Measurements from ENCODE around the gene CORIN. TPM values are rescaled to one million over a fixed set of nuclear protein-coding genes. Genes with fewer than 3 reads are reported as not detected.

CORIN gene, protein sequence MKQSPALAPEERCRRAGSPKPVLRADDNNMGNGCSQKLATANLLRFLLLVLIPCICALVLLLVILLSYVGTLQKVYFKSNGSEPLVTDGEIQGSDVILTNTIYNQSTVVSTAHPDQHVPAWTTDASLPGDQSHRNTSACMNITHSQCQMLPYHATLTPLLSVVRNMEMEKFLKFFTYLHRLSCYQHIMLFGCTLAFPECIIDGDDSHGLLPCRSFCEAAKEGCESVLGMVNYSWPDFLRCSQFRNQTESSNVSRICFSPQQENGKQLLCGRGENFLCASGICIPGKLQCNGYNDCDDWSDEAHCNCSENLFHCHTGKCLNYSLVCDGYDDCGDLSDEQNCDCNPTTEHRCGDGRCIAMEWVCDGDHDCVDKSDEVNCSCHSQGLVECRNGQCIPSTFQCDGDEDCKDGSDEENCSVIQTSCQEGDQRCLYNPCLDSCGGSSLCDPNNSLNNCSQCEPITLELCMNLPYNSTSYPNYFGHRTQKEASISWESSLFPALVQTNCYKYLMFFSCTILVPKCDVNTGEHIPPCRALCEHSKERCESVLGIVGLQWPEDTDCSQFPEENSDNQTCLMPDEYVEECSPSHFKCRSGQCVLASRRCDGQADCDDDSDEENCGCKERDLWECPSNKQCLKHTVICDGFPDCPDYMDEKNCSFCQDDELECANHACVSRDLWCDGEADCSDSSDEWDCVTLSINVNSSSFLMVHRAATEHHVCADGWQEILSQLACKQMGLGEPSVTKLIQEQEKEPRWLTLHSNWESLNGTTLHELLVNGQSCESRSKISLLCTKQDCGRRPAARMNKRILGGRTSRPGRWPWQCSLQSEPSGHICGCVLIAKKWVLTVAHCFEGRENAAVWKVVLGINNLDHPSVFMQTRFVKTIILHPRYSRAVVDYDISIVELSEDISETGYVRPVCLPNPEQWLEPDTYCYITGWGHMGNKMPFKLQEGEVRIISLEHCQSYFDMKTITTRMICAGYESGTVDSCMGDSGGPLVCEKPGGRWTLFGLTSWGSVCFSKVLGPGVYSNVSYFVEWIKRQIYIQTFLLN
- 1.1 TPM for polyA plus RNA-seq (2013, experiment 1 of 2)
- 0.56 TPM for polyA plus RNA-seq (2013, experiment 2 of 2)

DNA sequence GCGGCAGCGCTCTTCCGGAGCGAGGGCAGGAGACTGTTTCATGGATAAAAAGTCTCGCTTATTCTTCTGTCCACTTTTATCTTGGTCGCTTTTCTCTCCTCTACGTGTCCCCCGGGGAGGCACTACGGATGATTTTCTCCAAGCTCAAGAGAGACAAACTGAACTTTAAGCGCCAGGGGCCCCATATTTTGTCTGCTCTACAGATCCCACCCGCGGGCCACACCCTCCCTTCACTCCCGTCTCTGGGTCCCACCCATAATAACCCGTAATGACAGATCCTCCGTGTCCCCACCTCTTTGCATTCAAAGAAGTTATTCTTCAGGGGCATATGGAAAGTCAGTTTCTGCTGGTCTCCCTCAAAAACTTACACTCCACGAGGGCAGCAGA lies at the start of gene CORIN:
Gene CORIN, minus strand, starts transcription at position 160 of the 387 bp plus-strand sequence. Its CDS starts 118 bp downstream, at position 42.
- WGBS, 2 experiments (ENCODE audit: insufficient coverage in 2 of 2): 9 to 13% methylated on average over 11 to 14 of the region's 16 CpGs
- Histone ChIP-seq H3K27ac (ENCODE audit: low read depth, low read length, severe bottlenecking) (no peak within 1 kb of the TSS), H3K36me3 (ENCODE audit: control insufficient read depth, insufficient read depth, low read length) (peaks cover 6% of the 10 kb centered on the region), H3K9me3 (ENCODE audit: control insufficient read depth, low read length) (no peaks in the 10 kb centered on the region), H3K4me3 (ENCODE audit: extremely low read depth, insufficient read depth, low read length, poor library complexity, severe bottlenecking) (peak within 1 kb of the TSS; percentile 49), H3K4me1 (ENCODE audit: control insufficient read depth, insufficient read depth, low read length, poor library complexity, severe bottlenecking) (peaks cover 8% of the 10 kb centered on the region)

GRCh38 chr4:47882228-47882627 lies 44.4 kb upstream of the CORIN start:
- Histone ChIP-seq H3K9me3 (ENCODE audit: control insufficient read depth, low read length) (no peaks in the 10 kb centered on the region), H3K36me3 (ENCODE audit: control insufficient read depth, insufficient read depth, low read length) (peaks cover 65% of the 10 kb centered on the region), H3K27ac (ENCODE audit: low read depth, low read length, severe bottlenecking) (no peak overlapping the region), H3K4me1 (ENCODE audit: control insufficient read depth, insufficient read depth, low read length, poor library complexity, severe bottlenecking) (no peaks in the 10 kb centered on the region), H3K4me3 (ENCODE audit: extremely low read depth, insufficient read depth, low read length, poor library complexity, severe bottlenecking) (no peak overlapping the region)
- WGBS, 2 experiments (ENCODE audit: insufficient coverage in 2 of 2): no CpG with 5 or more reads among the region's 3 CpGs

- H3K9me3 ChIP-seq (ENCODE audit: control insufficient read depth, low read length): no peaks in the 10 kb centered on the region
- peaks cover 67% of the 10 kb centered on the region for H3K36me3 ChIP-seq (ENCODE audit: control insufficient read depth, insufficient read depth, low read length)
- no peak overlapping the region for H3K4me3 ChIP-seq (ENCODE audit: extremely low read depth, insufficient read depth, low read length, poor library complexity, severe bottlenecking)
- H3K27ac ChIP-seq (ENCODE audit: low read depth, low read length, severe bottlenecking): no peak overlapping the region
- no peaks in the 10 kb centered on the region for H3K4me1 ChIP-seq (ENCODE audit: control insufficient read depth, insufficient read depth, low read length, poor library complexity, severe bottlenecking)
These were observed 41.6 kb upstream of the CORIN start for GRCh38 chr4:47879458-47879857.

- WGBS, 2 experiments (ENCODE audit: insufficient coverage in 2 of 2): 83% methylated on average over 1 of the region's 3 CpGs
These were observed 39.1 kb upstream of the CORIN start for GRCh38 chr4:47876784-47877546.

GRCh38 chr4:47876310-47876709 lies 38.4 kb upstream of the CORIN start:
- H3K4me1 ChIP-seq (ENCODE audit: control insufficient read depth, insufficient read depth, low read length, poor library complexity, severe bottlenecking): no peaks in the 10 kb centered on the region
- peaks cover 69% of the 10 kb centered on the region for H3K36me3 ChIP-seq (ENCODE audit: control insufficient read depth, insufficient read depth, low read length)
- H3K9me3 ChIP-seq (ENCODE audit: control insufficient read depth, low read length): peaks cover 9% of the 10 kb centered on the region
- H3K27ac ChIP-seq (ENCODE audit: low read depth, low read length, severe bottlenecking): no peak overlapping the region
- no peak overlapping the region for H3K4me3 ChIP-seq (ENCODE audit: extremely low read depth, insufficient read depth, low read length, poor library complexity, severe bottlenecking)

More at GRCh38 chr4:47876784-47877546, 39.1 kb upstream of the CORIN start:
- no peak overlapping the region for H3K4me3 ChIP-seq (ENCODE audit: extremely low read depth, insufficient read depth, low read length, poor library complexity, severe bottlenecking)
- H3K36me3 ChIP-seq (ENCODE audit: control insufficient read depth, insufficient read depth, low read length): peaks cover 71% of the 10 kb centered on the region
- no peaks in the 10 kb centered on the region for H3K4me1 ChIP-seq (ENCODE audit: control insufficient read depth, insufficient read depth, low read length, poor library complexity, severe bottlenecking)
- H3K27ac ChIP-seq (ENCODE audit: low read depth, low read length, severe bottlenecking): no peak overlapping the region
- peaks cover 9% of the 10 kb centered on the region for H3K9me3 ChIP-seq (ENCODE audit: control insufficient read depth, low read length)

GRCh38 chr4:47873877-47874541 lies 36.1 kb upstream of the CORIN start:
- no peaks in the 10 kb centered on the region for H3K4me1 ChIP-seq (ENCODE audit: control insufficient read depth, insufficient read depth, low read length, poor library complexity, severe bottlenecking)
- H3K36me3 ChIP-seq (ENCODE audit: control insufficient read depth, insufficient read depth, low read length): peaks cover 60% of the 10 kb centered on the region
- H3K9me3 ChIP-seq (ENCODE audit: control insufficient read depth, low read length): peaks cover 9% of the 10 kb centered on the region
- WGBS, 2 experiments (ENCODE audit: insufficient coverage in 2 of 2): 92 to 100% methylated on average over 2 of the region's 3 CpGs
- no peak overlapping the region for H3K4me3 ChIP-seq (ENCODE audit: extremely low read depth, insufficient read depth, low read length, poor library complexity, severe bottlenecking)
- H3K27ac ChIP-seq (ENCODE audit: low read depth, low read length, severe bottlenecking): no peak overlapping the region

GRCh38 chr4:47863486-47863885 lies 25.6 kb upstream of the CORIN start:
- H3K4me1 ChIP-seq (ENCODE audit: control insufficient read depth, insufficient read depth, low read length, poor library complexity, severe bottlenecking): no peaks in the 10 kb centered on the region
- H3K4me3 ChIP-seq (ENCODE audit: extremely low read depth, insufficient read depth, low read length, poor library complexity, severe bottlenecking): no peak overlapping the region
- H3K27ac ChIP-seq (ENCODE audit: low read depth, low read length, severe bottlenecking): no peak overlapping the region
- peaks cover 14% of the 10 kb centered on the region for H3K36me3 ChIP-seq (ENCODE audit: control insufficient read depth, insufficient read depth, low read length)
- H3K9me3 ChIP-seq (ENCODE audit: control insufficient read depth, low read length): no peaks in the 10 kb centered on the region
- 0 to 71% methylated on average over 1 to 4 of the region's 4 CpGs for WGBS, 2 experiments (ENCODE audit: insufficient coverage in 2 of 2)

- Histone ChIP-seq H3K4me3 (ENCODE audit: extremely low read depth, insufficient read depth, low read length, poor library complexity, severe bottlenecking) (no peak overlapping the region), H3K36me3 (ENCODE audit: control insufficient read depth, insufficient read depth, low read length) (peaks cover 14% of the 10 kb centered on the region), H3K9me3 (ENCODE audit: control insufficient read depth, low read length) (no peaks in the 10 kb centered on the region), H3K27ac (ENCODE audit: low read depth, low read length, severe bottlenecking) (no peak overlapping the region), H3K4me1 (ENCODE audit: control insufficient read depth, insufficient read depth, low read length, poor library complexity, severe bottlenecking) (no peaks in the 10 kb centered on the region)
- WGBS, 2 experiments (ENCODE audit: insufficient coverage in 2 of 2): 100% methylated on average over 1 to 2 of the region's 3 CpGs
These were observed 24.4 kb upstream of the CORIN start for GRCh38 chr4:47862297-47862696.

DNA sequence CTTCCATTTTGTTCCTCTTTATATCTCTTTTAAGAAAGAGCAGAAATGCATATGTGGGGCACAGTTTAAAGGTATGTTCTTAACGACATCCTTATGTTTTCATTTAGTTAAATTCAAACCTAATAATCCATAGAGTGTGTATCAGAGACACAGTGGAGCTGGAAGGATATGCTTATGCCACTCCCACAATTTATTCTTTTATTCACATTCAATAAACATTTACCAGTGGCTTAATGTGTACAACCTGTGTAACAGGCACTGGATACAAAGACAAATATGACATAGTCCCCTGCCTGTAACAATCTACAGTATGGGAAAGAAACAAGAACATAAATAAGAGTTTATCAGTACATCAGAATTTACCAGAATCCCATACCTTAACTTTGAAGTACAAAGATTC lies 22.4 kb upstream of the CORIN start:
- Histone ChIP-seq H3K36me3 (ENCODE audit: control insufficient read depth, insufficient read depth, low read length) (peaks cover 10% of the 10 kb centered on the region), H3K4me1 (ENCODE audit: control insufficient read depth, insufficient read depth, low read length, poor library complexity, severe bottlenecking) (no peaks in the 10 kb centered on the region), H3K9me3 (ENCODE audit: control insufficient read depth, low read length) (no peaks in the 10 kb centered on the region), H3K4me3 (ENCODE audit: extremely low read depth, insufficient read depth, low read length, poor library complexity, severe bottlenecking) (no peak overlapping the region), H3K27ac (ENCODE audit: low read depth, low read length, severe bottlenecking) (no peak overlapping the region)
- WGBS, 2 experiments (ENCODE audit: insufficient coverage in 2 of 2): no CpG with 5 or more reads among the region's 1 CpG

DNA sequence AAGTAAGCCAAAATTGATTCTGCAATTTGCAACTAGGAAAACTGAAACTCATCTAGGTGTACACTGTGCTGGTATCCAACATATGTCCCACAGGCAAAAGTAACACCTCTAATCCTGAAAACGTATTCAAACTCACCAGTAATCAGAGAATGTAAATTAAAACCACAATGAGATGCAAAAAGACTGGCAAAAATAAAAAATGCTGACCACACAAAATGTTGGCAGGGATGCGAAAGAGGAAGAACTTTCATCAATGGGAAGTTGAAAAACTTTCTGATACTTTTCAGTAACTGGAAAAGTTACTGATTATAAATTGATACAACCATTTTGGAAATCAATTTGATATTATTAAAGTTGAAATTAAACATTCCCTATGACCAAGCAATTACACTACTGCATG lies 20.1 kb upstream of the CORIN start:
- no peak overlapping the region for H3K27ac ChIP-seq (ENCODE audit: low read depth, low read length, severe bottlenecking)
- H3K36me3 ChIP-seq (ENCODE audit: control insufficient read depth, insufficient read depth, low read length): peaks cover 10% of the 10 kb centered on the region
- WGBS, 2 experiments (ENCODE audit: insufficient coverage in 2 of 2): 100% methylated on average over 1 of the region's 2 CpGs; no CpG with 5 or more reads in 1 of the 2 experiments
- no peaks in the 10 kb centered on the region for H3K9me3 ChIP-seq (ENCODE audit: control insufficient read depth, low read length)
- H3K4me1 ChIP-seq (ENCODE audit: control insufficient read depth, insufficient read depth, low read length, poor library complexity, severe bottlenecking): no peaks in the 10 kb centered on the region
- no peak overlapping the region for H3K4me3 ChIP-seq (ENCODE audit: extremely low read depth, insufficient read depth, low read length, poor library complexity, severe bottlenecking)
